ENCODE results near the gene RFX3. TPM values are rescaled to one million over a fixed set of nuclear protein-coding genes. Genes with fewer than 3 reads are reported as not detected.
A peak's percentile ranks its signal among the peaks of the same experiment; 100 is the strongest.

The RFX3 gene
- total RNA-seq, 1 experiment from 2014 or later = 8.4 TPM

- Histone ChIP-seq H3F3A (ENCODE audit: insufficient read depth, low read depth) (peaks cover 4% of the 10 kb centered on the region; the same call in 1 of the 2 replicates), H3K9me3 (ENCODE audit: insufficient read depth, low read depth) (no peaks in the 10 kb centered on the region), H3K27ac (no peak overlapping the region), H3K36me3 (ENCODE audit: low read depth) (peaks cover 8% of the 10 kb centered on the region), H3K9me2 (ENCODE audit: insufficient read depth) (no peaks in the 10 kb centered on the region), H2AFZ (no peak overlapping the region), H3K4me1 (replicated peaks; ENCODE audit: insufficient read depth) (peaks cover 16% of the 10 kb centered on the region), H3K27me3 (ENCODE audit: insufficient read depth, low read depth) (no peaks in the 10 kb centered on the region), H3K4me3 (no peak overlapping the region), H4K20me1 (ENCODE audit: insufficient read depth) (no peaks in the 10 kb centered on the region; the same call in 1 of the 2 replicates), H3K4me2 (no peak overlapping the region), H3K79me2 (ENCODE audit: low read depth) (peaks cover 24% of the 10 kb centered on the region)
- intact Hi-C loops (cut with micrococcal nuclease; ENCODE audit: unreplicated experiment) = no loop called here
- DNase-seq = no peak
- no TSS peak for BruUV-seq (replicated peaks)
- POLR2A ChIA-PET (ENCODE audit: unreplicated experiment) = no interaction called here
- TF ChIP-seq EZH2 (IDR thresholded peaks at IDR 0.05; ENCODE audit: low read depth) (no peak), CTCF (conservative IDR thresholded peaks at IDR 0.05) (no peak)
- CTCF ChIA-PET = no interaction called here
These were observed 6.4 kb upstream of the RFX3 start for GRCh38 chr9:3532158-3532557.

GRCh38 chr9:3528451-3528850, 2.6 kb upstream of the RFX3 start:
- peak overlapping the region; percentile 82 for H3K4me2 ChIP-seq
- H3K27me3 ChIP-seq (ENCODE audit: insufficient read depth, low read depth) = no peaks in the 10 kb centered on the region
- peaks cover 37% of the 10 kb centered on the region for H3K79me2 ChIP-seq (ENCODE audit: low read depth)
- peaks cover 12% of the 10 kb centered on the region for H3F3A ChIP-seq (ENCODE audit: insufficient read depth, low read depth)
- no peak overlapping the region for H2AFZ ChIP-seq
- H3K4me3 ChIP-seq = no peak overlapping the region; the same call in 1 of the 2 replicates
- H4K20me1 ChIP-seq (ENCODE audit: insufficient read depth) = no peaks in the 10 kb centered on the region; the same call in 1 of the 2 replicates
- ChIA-PET CTCF (no interaction called here), POLR2A (ENCODE audit: unreplicated experiment) (no interaction called here)
- H3K9me2 ChIP-seq (ENCODE audit: insufficient read depth) = no peaks in the 10 kb centered on the region
- intact Hi-C loops (cut with micrococcal nuclease; ENCODE audit: unreplicated experiment) = loop anchor here (5.0 to 10.0 kb wide), 2 partner anchors 674 to 709 kb away; no protein-coding TSS in a partner anchor
- DNase-seq = no peak
- H3K36me3 ChIP-seq (ENCODE audit: low read depth) = peaks cover 8% of the 10 kb centered on the region
- no peaks in the 10 kb centered on the region for H3K9me3 ChIP-seq (ENCODE audit: insufficient read depth, low read depth)
- H3K27ac ChIP-seq = no peak overlapping the region
- no TSS peak for BruUV-seq (replicated peaks)
- TF ChIP-seq EZH2 (IDR thresholded peaks at IDR 0.05; ENCODE audit: low read depth) = no peak
- TF ChIP-seq CTCF (conservative IDR thresholded peaks at IDR 0.05) = no peak
- peaks cover 16% of the 10 kb centered on the region for H3K4me1 ChIP-seq (replicated peaks; ENCODE audit: insufficient read depth)

GRCh38 chr9:3526997-3527940, 1.5 kb upstream of the RFX3 start:
- H3K27me3 ChIP-seq (ENCODE audit: insufficient read depth, low read depth) = no peaks in the 10 kb centered on the region
- TF ChIP-seq CTCF (conservative IDR thresholded peaks at IDR 0.05) = no peak
- intact Hi-C loops (cut with micrococcal nuclease; ENCODE audit: unreplicated experiment) = loop anchor here (5.0 to 10.0 kb wide), 2 partner anchors 672 to 710 kb away; no protein-coding TSS in a partner anchor
- peaks cover 16% of the 10 kb centered on the region for H3K4me1 ChIP-seq (replicated peaks; ENCODE audit: insufficient read depth)
- H3K4me2 ChIP-seq = peak overlapping the region; percentile 82
- no peaks in the 10 kb centered on the region for H3K9me3 ChIP-seq (ENCODE audit: insufficient read depth, low read depth)
- peak overlapping the region; percentile 92 for H2AFZ ChIP-seq
- peak overlapping the region; percentile 100 for H3K27ac ChIP-seq
- ChIA-PET POLR2A (ENCODE audit: unreplicated experiment) (interaction anchor here (0.5 to 0.6 kb wide), 5 partner anchors 120 to 810 kb away, joined by 3 to 13 read pairs (median 5); no protein-coding TSS in a partner anchor), CTCF (interaction anchor here (0.6 kb wide), 1 partner anchor 1983 kb away, joined by 4 read pairs; the partner anchor contains the start of gene PDCD1LG2)
- peaks cover 12% of the 10 kb centered on the region for H3F3A ChIP-seq (ENCODE audit: insufficient read depth, low read depth)
- no TSS peak for BruUV-seq (replicated peaks)
- peaks cover 8% of the 10 kb centered on the region for H3K36me3 ChIP-seq (ENCODE audit: low read depth)
- H3K9me2 ChIP-seq (ENCODE audit: insufficient read depth) = no peaks in the 10 kb centered on the region
- H3K4me3 ChIP-seq = peak overlapping the region; percentile 87
- H3K79me2 ChIP-seq (ENCODE audit: low read depth) = peaks cover 37% of the 10 kb centered on the region
- peak; percentile 15 to 35 for DNase-seq
- H4K20me1 ChIP-seq (ENCODE audit: insufficient read depth) = no peaks in the 10 kb centered on the region; the same call in 1 of the 2 replicates

All from PC-9 (cell line).